Adrenal gland (tissue), 5 donors: ENCODE data around the gene MTHFD1L.

Experiments
- POLR2A ChIP-seq, 2 donors: fragments of 450-650 bp; IDR thresholded peaks; one replicate each; pipeline ENCODE4 v1.6.1; 2017; ENCODE audit warnings: antibody characterized with exemption in 2 of 2, mild to moderate bottlenecking in 2 of 2, moderate library complexity in 1 of 2
- TF ChIP-seq, protein P1 (sequence below), 6 experiments: fragments of 450-650 bp in 4 of 6; fragments of 200-600 bp in 2 of 6; sonication (generic) in 1 of 6; IDR thresholded peaks; 1 replicate in 5 of 6; 2 replicates in 1 of 6; pipeline versions ENCODE4 v1.5.1 to v1.8.0; 2016 to 2021; ENCODE audit warnings: antibody characterized with exemption in 6 of 6, mild to moderate bottlenecking in 2 of 6, moderate library complexity in 1 of 6
- donor health status: DM: no; HTN: no; CAD: no.

DNA sequence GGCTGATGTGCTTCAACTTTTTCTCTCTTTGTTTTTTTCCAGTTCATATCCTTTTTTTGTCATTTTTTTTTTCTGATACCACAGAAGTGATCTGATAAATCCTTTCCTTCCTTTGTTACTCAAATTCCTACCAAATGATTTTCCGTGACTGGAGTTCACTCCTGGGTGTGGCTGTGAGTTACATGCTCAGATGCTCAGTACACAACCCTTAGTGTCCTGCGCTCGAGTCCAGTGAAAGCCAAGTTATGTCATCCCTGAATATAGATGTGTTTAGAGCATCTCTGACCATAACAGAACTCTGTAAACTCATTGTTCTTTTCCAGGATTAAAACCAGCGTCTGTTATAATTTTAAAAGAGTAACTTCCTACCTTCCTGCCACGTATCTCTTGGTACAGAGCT lies 227.1 kb downstream of the MTHFD1L start:
- TF ChIP-seq, protein P1, sequence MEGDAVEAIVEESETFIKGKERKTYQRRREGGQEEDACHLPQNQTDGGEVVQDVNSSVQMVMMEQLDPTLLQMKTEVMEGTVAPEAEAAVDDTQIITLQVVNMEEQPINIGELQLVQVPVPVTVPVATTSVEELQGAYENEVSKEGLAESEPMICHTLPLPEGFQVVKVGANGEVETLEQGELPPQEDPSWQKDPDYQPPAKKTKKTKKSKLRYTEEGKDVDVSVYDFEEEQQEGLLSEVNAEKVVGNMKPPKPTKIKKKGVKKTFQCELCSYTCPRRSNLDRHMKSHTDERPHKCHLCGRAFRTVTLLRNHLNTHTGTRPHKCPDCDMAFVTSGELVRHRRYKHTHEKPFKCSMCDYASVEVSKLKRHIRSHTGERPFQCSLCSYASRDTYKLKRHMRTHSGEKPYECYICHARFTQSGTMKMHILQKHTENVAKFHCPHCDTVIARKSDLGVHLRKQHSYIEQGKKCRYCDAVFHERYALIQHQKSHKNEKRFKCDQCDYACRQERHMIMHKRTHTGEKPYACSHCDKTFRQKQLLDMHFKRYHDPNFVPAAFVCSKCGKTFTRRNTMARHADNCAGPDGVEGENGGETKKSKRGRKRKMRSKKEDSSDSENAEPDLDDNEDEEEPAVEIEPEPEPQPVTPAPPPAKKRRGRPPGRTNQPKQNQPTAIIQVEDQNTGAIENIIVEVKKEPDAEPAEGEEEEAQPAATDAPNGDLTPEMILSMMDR (IDR thresholded peaks at IDR 0.05): no peak
- no peak for TF ChIP-seq POLR2A (IDR thresholded peaks at IDR 0.05)
